CD14-positive monocyte (primary cell): ENCODE measurements around the gene PPP1CB. TPM values are rescaled to one million over a fixed set of nuclear protein-coding genes. Genes with fewer than 3 reads are reported as not detected.

Experiments used
- DNase-seq, 3 donors: peaks; one replicate each; pipeline ENCODE4 v3.0.0-alpha.2; 2011 to 2022
- H2AFZ ChIP-seq: 2 replicates; pipeline ENCODE4 v1.6.0; 2012; ENCODE audit warnings: mild to moderate bottlenecking, low read depth, low read length, inconsistent platforms; ENCODE audit not compliant: insufficient read depth, poor library complexity, severe bottlenecking
- H3K27ac ChIP-seq, 2 donors: 1 replicate in 1 of 2; 2 replicates in 1 of 2; pipeline ENCODE4 v1.5.1; 2012 to 2013; ENCODE audit warnings: low read length in 2 of 2, control low read depth in 1 of 2, inconsistent platforms in 1 of 2, low read depth in 1 of 2, mild to moderate bottlenecking in 1 of 2
- H3K27me3 ChIP-seq, 2 donors: one replicate each; pipeline versions ENCODE4 v1.6.0 to v1.6.1; 2011 to 2013; ENCODE audit warnings: low read length in 2 of 2; ENCODE audit not compliant: control insufficient read depth in 2 of 2, insufficient read depth in 2 of 2
- H3K36me3 ChIP-seq, 2 donors: replicated peaks in 1 of 2; 1 replicate in 1 of 2; 2 replicates in 1 of 2; pipeline versions ENCODE4 v1.5.1 to v1.6.1; 2012 to 2013; ENCODE audit warnings: low read length in 2 of 2, control low read depth in 1 of 2, inconsistent platforms in 1 of 2, mild to moderate bottlenecking in 1 of 2; ENCODE audit not compliant: insufficient read depth in 2 of 2, control insufficient read depth in 1 of 2
- H3K4me1 ChIP-seq, 2 donors: 1 replicate in 1 of 2; 2 replicates in 1 of 2; pipeline versions ENCODE4 v1.5.1 to v1.6.1; 2012 to 2013; ENCODE audit warnings: low read length in 2 of 2, control low read depth in 1 of 2, inconsistent platforms in 1 of 2, mild to moderate bottlenecking in 1 of 2, moderate library complexity in 1 of 2; ENCODE audit not compliant: insufficient read depth in 2 of 2, control insufficient read depth in 1 of 2
- H3K4me2 ChIP-seq: replicated peaks from 2 replicates; pipeline ENCODE3; 2012; ENCODE audit warnings: low read length, moderate library complexity, mild to moderate bottlenecking; ENCODE audit not compliant: poor library complexity, severe bottlenecking; ENCODE audit errors: extremely low read depth
- H3K4me3 ChIP-seq, 3 experiments: fragments of 200-600 bp in 1 of 3; sonication (generic) in 1 of 3; replicated peaks in 1 of 3; 1 replicate in 2 of 3; 2 replicates in 1 of 3; pipeline ENCODE4 v1.5.1; 2011 to 2013; ENCODE audit warnings: low read length in 3 of 3, mild to moderate bottlenecking in 3 of 3, control low read depth in 2 of 3, low read depth in 2 of 3, inconsistent platforms in 1 of 3, moderate library complexity in 1 of 3
- H3K79me2 ChIP-seq: 2 replicates; pipeline ENCODE4 v1.6.0; 2012; ENCODE audit warnings: mild to moderate bottlenecking, control low read depth, inconsistent platforms, low read length, moderate library complexity; ENCODE audit not compliant: insufficient read depth
- H3K9ac ChIP-seq: 2 replicates; pipeline ENCODE4 v1.6.0; 2017; ENCODE audit warnings: low read length, mild to moderate bottlenecking; ENCODE audit not compliant: insufficient read depth, poor library complexity, severe bottlenecking
- H3K9me3 ChIP-seq, 2 donors: replicated peaks in 1 of 2; 1 replicate in 1 of 2; 2 replicates in 1 of 2; pipeline versions ENCODE4 v1.5.1 to v1.6.1; 2012 to 2013; ENCODE audit warnings: low read length in 2 of 2, control low read depth in 1 of 2; ENCODE audit not compliant: control insufficient read depth in 1 of 2, insufficient read depth in 1 of 2
- H4K20me1 ChIP-seq: 2 replicates; pipeline ENCODE4 v1.6.0; 2012; ENCODE audit warnings: mild to moderate bottlenecking, low read length, control low read depth, moderate library complexity; ENCODE audit not compliant: insufficient read depth
- H3K27ac Mint-ChIP-seq, 7 donors: one replicate each; pipeline ENCODE4 v1.8.0; 2020; ENCODE audit warnings: mild to moderate bottlenecking in 7 of 7, mixed read lengths in 7 of 7, moderate library complexity in 6 of 7, inconsistent platforms in 2 of 7
- H3K27me3 Mint-ChIP-seq, 3 donors: one replicate each; pipeline ENCODE4 v1.8.0; 2021 to 2022; ENCODE audit warnings: low read depth in 3 of 3, mild to moderate bottlenecking in 3 of 3, mixed read lengths in 3 of 3, moderate library complexity in 3 of 3, inconsistent platforms in 1 of 3
- H3K36me3 Mint-ChIP-seq, 2 donors: one replicate each; pipeline ENCODE4 v1.8.0; 2020; ENCODE audit warnings: mixed read lengths in 2 of 2, inconsistent platforms in 1 of 2, mild to moderate bottlenecking in 1 of 2
- H3K4me1 Mint-ChIP-seq: one replicate; pipeline ENCODE4 v1.8.0; 2020; ENCODE audit warnings: mild to moderate bottlenecking, mixed read lengths
- H3K4me3 Mint-ChIP-seq, 2 donors: one replicate each; pipeline ENCODE4 v1.8.0; 2020; ENCODE audit warnings: mild to moderate bottlenecking in 2 of 2, mixed read lengths in 2 of 2, moderate library complexity in 1 of 2
- H3K9me3 Mint-ChIP-seq, 7 donors: one replicate each; pipeline ENCODE4 v1.8.0; 2020 to 2022; ENCODE audit warnings: mixed read lengths in 7 of 7, mild to moderate bottlenecking in 6 of 7, moderate library complexity in 6 of 7, inconsistent platforms in 2 of 7
- CTCF ChIP-seq: fragments of 200-600 bp; IDR thresholded peaks from one replicate; pipeline ENCODE4 v1.8.0; 2022; ENCODE audit warnings: antibody characterized with exemption, mild to moderate bottlenecking
- WGBS: methylation state at CpG from one replicate; pipeline ENCODE4 v1.1.5; 2013; ENCODE audit warnings: missing lambda C conversion rate; ENCODE audit not compliant: insufficient coverage; 5-methylcytosine and 5-hydroxymethylcytosine counted together
- intact Hi-C, 2 donors: fragments of 100-400 bp; cut with micrococcal nuclease; formaldehyde crosslinking; loops; one replicate each; pipeline versions ENCODE4 v1.15.0 to v1.15.1; 2023
- polyA plus RNA-seq, 3 donors: library from polyadenylated mRNA; depleted of rRNA in 1 of 3; unstranded in 2 of 3; stranded (reverse) in 1 of 3; fragments of 300-500 nt in 2 of 3; fragments of >200 nt in 1 of 3; fragmentation: Illumina TruSeq in 2 of 3; gene quantifications; 1 replicate in 2 of 3; 2 replicates in 1 of 3; pipeline ENCODE4 v1.2.3, GENCODE V29; 2012 to 2021

PPP1CB gene
- polyA plus RNA-seq, 3 donors: 25.3 to 142 (median 69.4) TPM

GRCh38 chr2:28730641-28731146 is 20.9 kb upstream of the PPP1CB start:
- H4K20me1 ChIP-seq: no peaks in the 10 kb centered on the region
- Mint-ChIP-seq H3K9me3 (peaks cover 0 to 2% (median 0%) of the 10 kb centered on the region in 7 donors), H3K4me3 (no peak overlapping the region), H3K27ac (no peak overlapping the region), H3K27me3 (no peaks in the 10 kb centered on the region), H3K36me3 (no peaks in the 10 kb centered on the region), H3K4me1 (no peaks in the 10 kb centered on the region)
- H3K9me3 ChIP-seq: no peaks in the 10 kb centered on the region
- no peak overlapping the region for H3K4me3 ChIP-seq
- no peak overlapping the region for H2AFZ ChIP-seq
- no peaks in the 10 kb centered on the region for H3K36me3 ChIP-seq
- H3K79me2 ChIP-seq: no peaks in the 10 kb centered on the region
- WGBS: 96% methylated on average over 3 of the region's 5 CpGs
- no peak for TF ChIP-seq CTCF
- no peak overlapping the region for H3K27ac ChIP-seq
- intact Hi-C loops: no loop called here
- no peak overlapping the region for H3K9ac ChIP-seq
- H3K4me2 ChIP-seq: no peak overlapping the region
- no peaks in the 10 kb centered on the region for H3K4me1 ChIP-seq
- no peaks in the 10 kb centered on the region for H3K27me3 ChIP-seq
- DNase-seq: no peak

DNA sequence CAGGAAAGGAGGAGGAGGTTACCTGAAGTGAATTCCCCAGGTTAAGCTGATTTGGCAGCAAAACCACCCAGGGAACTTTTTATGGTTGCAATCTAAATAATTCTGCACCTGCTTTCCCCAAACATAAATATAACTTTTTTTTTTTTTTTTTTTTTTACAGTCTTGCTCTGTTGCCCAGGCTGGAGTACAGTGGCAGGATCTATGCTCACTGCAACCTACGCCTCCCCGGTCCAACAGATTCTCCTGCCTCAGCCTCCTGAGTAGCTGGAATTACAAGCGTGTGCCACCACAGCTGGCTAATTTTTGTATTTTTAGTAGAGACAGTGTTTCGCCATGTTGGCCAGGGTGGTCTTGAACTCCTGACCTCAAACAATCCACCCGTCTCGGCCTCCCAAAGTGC is 16.1 kb upstream of the PPP1CB start:
- no peak overlapping the region for H3K4me2 ChIP-seq
- no CpG with 5 or more reads among the region's 6 CpGs for WGBS
- no peak overlapping the region for H3K27ac ChIP-seq
- H3K79me2 ChIP-seq: no peaks in the 10 kb centered on the region
- H3K4me3 ChIP-seq: no peak overlapping the region
- H3K36me3 ChIP-seq: no peaks in the 10 kb centered on the region
- no peak for TF ChIP-seq CTCF
- H4K20me1 ChIP-seq: no peaks in the 10 kb centered on the region
- no peak for DNase-seq
- H2AFZ ChIP-seq: no peak overlapping the region
- H3K27ac Mint-ChIP-seq: peak overlapping the region in 1 of 7 donors; percentile 8
- H3K27me3 Mint-ChIP-seq: peaks cover 0 to 5% (median 0%) of the 10 kb centered on the region in 3 donors
- peaks cover 5 to 6% of the 10 kb centered on the region in 2 donors for H3K36me3 Mint-ChIP-seq
- H3K9me3 Mint-ChIP-seq: peaks cover 14 to 29% (median 19%) of the 10 kb centered on the region in 7 donors
- no peaks in the 10 kb centered on the region for H3K27me3 ChIP-seq
- H3K4me1 ChIP-seq: peaks cover 3 to 4% of the 10 kb centered on the region in 2 donors
- intact Hi-C loops: no loop called here
- no peak overlapping the region for H3K4me3 Mint-ChIP-seq
- H3K9me3 ChIP-seq: peaks cover 6 to 7% of the 10 kb centered on the region in 2 donors
- H3K4me1 Mint-ChIP-seq: peaks cover 5% of the 10 kb centered on the region
- H3K9ac ChIP-seq: no peak overlapping the region
